Measurements from ENCODE around the gene PAX8.

Gene PAX8

DNA sequence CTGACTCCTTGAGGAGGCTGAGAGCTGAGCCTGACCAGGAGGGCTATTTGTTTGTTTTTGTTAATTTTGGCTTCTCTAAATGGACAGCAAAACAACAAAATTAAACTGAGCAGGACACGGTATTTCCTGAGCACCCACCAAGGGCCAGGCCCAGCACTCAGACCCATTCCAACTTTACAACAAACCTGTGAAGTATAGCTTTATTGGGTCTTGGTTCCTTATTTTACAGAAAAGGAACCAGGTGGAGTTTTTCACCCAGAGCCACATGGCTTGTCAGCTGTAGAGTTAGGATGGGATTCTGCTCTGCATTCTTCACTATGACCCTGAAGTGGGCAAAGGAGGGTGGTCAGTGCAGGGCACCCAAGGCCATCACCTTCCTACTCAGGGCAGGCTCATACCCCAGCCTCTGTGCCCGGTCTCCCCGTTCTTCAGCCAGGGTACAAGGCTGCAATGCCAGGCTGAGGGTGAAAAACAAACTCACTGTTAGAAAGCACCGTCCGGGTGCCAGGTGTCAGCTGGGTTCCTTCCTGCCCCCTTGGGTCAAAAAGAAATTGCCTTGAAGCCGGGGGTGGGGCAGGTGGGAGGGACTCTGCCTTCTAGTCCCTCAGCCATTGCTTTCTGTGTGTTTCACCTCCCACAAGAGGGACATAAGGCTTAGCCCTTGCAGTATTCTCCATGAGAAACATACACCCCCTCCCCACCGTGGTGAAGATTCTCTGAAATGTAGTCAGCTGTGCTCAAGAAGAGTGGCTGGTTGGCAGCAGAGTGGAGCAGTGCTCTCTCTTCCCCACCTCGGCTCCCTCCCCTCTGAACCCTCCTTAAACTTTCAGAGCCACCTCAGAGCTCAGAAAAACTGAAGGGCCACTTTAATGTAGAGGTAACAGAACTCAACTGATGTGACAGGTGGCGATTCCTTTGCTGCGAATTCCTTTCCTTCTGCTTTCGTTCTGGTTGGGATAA, 102.7 kb downstream of the PAX8 start:
- TF ChIP-seq ZNF654 (tag by site-specific recombination; IDR thresholded peaks at IDR 0.05; ENCODE audit: low read depth), result no peak
- TF ChIP-seq ZBTB10 (tag by site-specific recombination; IDR thresholded peaks at IDR 0.05), result no peak
- no peaks in the 10 kb centered on the region for H3K36me3 ChIP-seq (ENCODE audit: control insufficient read depth in 2 of 2, insufficient read depth in 1 of 2, low read length in 2 of 2)
- CTCF ChIA-PET, result interaction anchor here (0.8 to 1.6 kb wide), 2 partner anchors 11 to 23 kb away, joined by 5 to 7 read pairs; no protein-coding TSS in a partner anchor
- H3K9me3 ChIP-seq (ENCODE audit: control insufficient read depth, insufficient read depth, low read depth, low read length), result no peaks in the 10 kb centered on the region
- H3K27ac ChIP-seq (ENCODE audit: extremely low read depth, low read depth, low read length), result no peak overlapping the region
- no peaks in the 10 kb centered on the region for H3K4me1 ChIP-seq (ENCODE audit: control insufficient read depth, insufficient read depth, low read length)
- no peak overlapping the region for H3K4me3 ChIP-seq (ENCODE audit: low read depth, low read length)
- POLR2A ChIA-PET, result no interaction called here

DNA sequence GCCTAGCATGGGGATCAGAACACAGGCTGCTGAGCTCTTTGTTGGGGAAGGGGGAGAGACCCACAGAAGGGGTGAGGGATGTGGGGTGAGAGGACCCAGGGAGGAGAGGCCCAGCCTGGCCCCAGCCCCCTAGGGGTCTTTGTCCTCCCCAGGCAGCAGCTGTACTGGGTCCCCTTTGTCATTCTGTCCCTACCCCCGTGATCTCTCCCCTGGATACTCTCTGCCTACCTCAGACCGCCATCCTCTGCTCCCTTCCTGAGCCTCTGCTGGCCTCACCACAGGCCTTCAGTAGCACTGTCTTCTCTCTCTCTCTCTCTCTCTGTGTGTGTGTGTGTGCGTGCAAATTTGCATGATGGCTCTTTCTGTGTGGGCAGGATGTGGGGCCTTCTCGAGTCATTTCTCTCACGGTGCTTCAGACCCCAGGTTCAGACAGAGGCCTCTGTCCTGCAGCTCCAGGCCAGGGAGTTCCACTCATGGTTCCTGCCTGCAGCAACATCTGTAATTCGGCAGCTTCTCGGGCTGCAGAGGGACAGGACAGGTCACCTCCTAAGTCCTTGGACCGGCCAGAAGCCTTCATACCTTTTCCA, 103.6 kb downstream of the PAX8 start:
- POLR2A ChIA-PET, result no interaction called here
- CTCF ChIA-PET, result interaction anchor here (0.7 to 1.6 kb wide), 3 partner anchors 10 to 27 kb away, joined by 3 to 7 read pairs (median 5); no protein-coding TSS in a partner anchor

GRCh38 chr2:113174376-113174750, 104.4 kb downstream of the PAX8 start:
- no peaks in the 10 kb centered on the region for H3K4me1 ChIP-seq (ENCODE audit: control insufficient read depth, insufficient read depth, low read length)
- TF ChIP-seq, protein P1, sequence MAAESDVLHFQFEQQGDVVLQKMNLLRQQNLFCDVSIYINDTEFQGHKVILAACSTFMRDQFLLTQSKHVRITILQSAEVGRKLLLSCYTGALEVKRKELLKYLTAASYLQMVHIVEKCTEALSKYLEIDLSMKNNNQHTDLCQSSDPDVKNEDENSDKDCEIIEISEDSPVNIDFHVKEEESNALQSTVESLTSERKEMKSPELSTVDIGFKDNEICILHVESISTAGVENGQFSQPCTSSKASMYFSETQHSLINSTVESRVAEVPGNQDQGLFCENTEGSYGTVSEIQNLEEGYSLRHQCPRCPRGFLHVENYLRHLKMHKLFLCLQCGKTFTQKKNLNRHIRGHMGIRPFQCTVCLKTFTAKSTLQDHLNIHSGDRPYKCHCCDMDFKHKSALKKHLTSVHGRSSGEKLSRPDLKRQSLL (tag by site-specific recombination; IDR thresholded peaks at IDR 0.05), result no peak
- no peak for TF ChIP-seq ZNF585B (tag by site-specific recombination; IDR thresholded peaks at IDR 0.05)
- TF ChIP-seq ZNF623 (tag by site-specific recombination; IDR thresholded peaks at IDR 0.05), result no peak
- no peak for TF ChIP-seq ZBTB17 (tag by site-specific recombination; IDR thresholded peaks at IDR 0.05)
- TF ChIP-seq KLF7 (tag by site-specific recombination; IDR thresholded peaks at IDR 0.05; ENCODE audit: borderline replicate concordance), result no peak
- no peak for TF ChIP-seq ZNF341 (tag by site-specific recombination; IDR thresholded peaks at IDR 0.05; ENCODE audit: low read depth)
- no peak for TF ChIP-seq ZNF214 (tag by site-specific recombination; IDR thresholded peaks at IDR 0.05; ENCODE audit: borderline replicate concordance)
- TF ChIP-seq ZNF610 (tag by site-specific recombination; IDR thresholded peaks at IDR 0.05; ENCODE audit: borderline replicate concordance), result no peak
- TF ChIP-seq GLIS1 (tag by site-specific recombination; IDR thresholded peaks at IDR 0.05), result no peak
- POLR2A ChIA-PET, result no interaction called here
- CTCF ChIA-PET, result interaction anchor here (0.7 to 0.9 kb wide), 2 partner anchors 24 to 27 kb away, joined by 3 to 4 read pairs; no protein-coding TSS in a partner anchor
- no peaks in the 10 kb centered on the region for H3K36me3 ChIP-seq (ENCODE audit: control insufficient read depth in 2 of 2, insufficient read depth in 1 of 2, low read length in 2 of 2)
- no peak overlapping the region for H3K4me3 ChIP-seq (ENCODE audit: low read depth, low read length)
- H3K9me3 ChIP-seq (ENCODE audit: control insufficient read depth, insufficient read depth, low read depth, low read length), result no peaks in the 10 kb centered on the region
- no peak overlapping the region for H3K27ac ChIP-seq (ENCODE audit: extremely low read depth, low read depth, low read length)

More for the DNA sequence above, 103.6 kb downstream of the PAX8 start:
- Histone ChIP-seq H3K9me3 (ENCODE audit: control insufficient read depth, insufficient read depth, low read depth, low read length) (no peaks in the 10 kb centered on the region), H3K36me3 (ENCODE audit: control insufficient read depth in 2 of 2, insufficient read depth in 1 of 2, low read length in 2 of 2) (no peaks in the 10 kb centered on the region), H3K27ac (ENCODE audit: extremely low read depth, low read depth, low read length) (no peak overlapping the region), H3K4me3 (ENCODE audit: low read depth, low read length) (no peak overlapping the region), H3K4me1 (ENCODE audit: control insufficient read depth, insufficient read depth, low read length) (no peaks in the 10 kb centered on the region)
- TF ChIP-seq ZIC2 (tag by site-specific recombination; IDR thresholded peaks at IDR 0.05) (peak; percentile 75), ZNF571 (tag by site-specific recombination; IDR thresholded peaks at IDR 0.05) (no peak), ZFHX2 (tag by site-specific recombination; conservative IDR thresholded peaks at IDR 0.05) (peak; percentile 51; the same call in 1 of the 2 replicates), EGR2 (tag by site-specific recombination; IDR thresholded peaks at IDR 0.05; ENCODE audit: low read depth) (peak; percentile 59; the same call in 1 of the 2 replicates)
